ENCODE results near the gene SLC25A29. TPM values are rescaled to one million over a fixed set of nuclear protein-coding genes. Genes with fewer than 3 reads are reported as not detected.

The SLC25A29 gene
- polyA plus RNA-seq, 4 donors = 8.3 to 32.7 (median 14.8) TPM

DNA sequence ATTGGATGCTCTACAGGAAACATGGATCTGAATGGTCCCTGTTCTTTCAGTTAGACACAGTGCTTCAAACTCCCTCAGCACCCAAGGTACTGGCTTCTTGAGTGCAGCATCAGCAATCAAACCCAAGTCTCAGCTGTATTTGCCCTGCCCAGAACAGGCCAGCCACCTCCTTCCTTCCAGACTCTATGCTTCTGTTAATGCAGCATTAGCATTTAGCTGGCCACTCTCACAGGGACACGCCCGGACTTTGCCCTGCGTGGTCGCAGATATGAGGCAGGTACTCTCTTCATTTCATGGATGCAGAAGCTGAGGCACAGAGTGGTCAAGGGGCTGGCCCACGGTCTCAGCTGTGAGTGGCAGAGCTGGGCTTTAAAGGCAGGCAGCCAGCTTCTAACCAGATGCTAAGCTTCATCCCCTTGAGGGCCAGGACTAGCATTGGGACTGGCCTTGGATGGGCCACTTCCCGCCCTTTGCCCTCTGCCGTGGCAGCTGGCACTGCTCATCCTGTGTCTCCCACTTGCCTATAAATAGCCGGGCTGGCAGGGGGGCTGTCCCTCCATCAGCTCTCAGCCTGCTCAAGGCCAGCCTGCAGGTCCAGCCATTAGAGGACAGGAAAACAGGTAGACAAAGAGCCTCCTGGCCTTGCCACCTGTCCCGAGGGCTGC, 15.4 kb upstream of the SLC25A29 start:
- Histone ChIP-seq H3K27ac (ENCODE audit: low read depth in 1 of 3, low read length in 2 of 3) (no peak overlapping the region), H3K27me3 (ENCODE audit: control insufficient read depth in 3 of 3, insufficient read depth in 3 of 3, low read length in 3 of 3) (no peaks in the 10 kb centered on the region), H3K36me3 (ENCODE audit: control insufficient read depth in 3 of 3, insufficient read depth in 2 of 3, low read depth in 1 of 3, low read length in 3 of 3) (no peaks in the 10 kb centered on the region), H3K4me1 (ENCODE audit: control insufficient read depth in 3 of 3, insufficient read depth in 2 of 3, low read depth in 1 of 3, low read length in 2 of 3) (peaks cover 0 to 15% (median 4%) of the 10 kb centered on the region in 3 donors), H3K4me3 (ENCODE audit: low read depth in 1 of 3, low read length in 3 of 3) (no peak overlapping the region), H3K9me3 (ENCODE audit: control insufficient read depth in 2 of 2, insufficient read depth in 1 of 2, low read depth in 1 of 2, low read length in 1 of 2) (no peaks in the 10 kb centered on the region)
- 35 to 68% (median 45%) methylated on average over 9 of the region's 9 CpGs for WGBS, 3 donors
- FAIRE-seq (no peak), DNase-seq (no peak)

DNA sequence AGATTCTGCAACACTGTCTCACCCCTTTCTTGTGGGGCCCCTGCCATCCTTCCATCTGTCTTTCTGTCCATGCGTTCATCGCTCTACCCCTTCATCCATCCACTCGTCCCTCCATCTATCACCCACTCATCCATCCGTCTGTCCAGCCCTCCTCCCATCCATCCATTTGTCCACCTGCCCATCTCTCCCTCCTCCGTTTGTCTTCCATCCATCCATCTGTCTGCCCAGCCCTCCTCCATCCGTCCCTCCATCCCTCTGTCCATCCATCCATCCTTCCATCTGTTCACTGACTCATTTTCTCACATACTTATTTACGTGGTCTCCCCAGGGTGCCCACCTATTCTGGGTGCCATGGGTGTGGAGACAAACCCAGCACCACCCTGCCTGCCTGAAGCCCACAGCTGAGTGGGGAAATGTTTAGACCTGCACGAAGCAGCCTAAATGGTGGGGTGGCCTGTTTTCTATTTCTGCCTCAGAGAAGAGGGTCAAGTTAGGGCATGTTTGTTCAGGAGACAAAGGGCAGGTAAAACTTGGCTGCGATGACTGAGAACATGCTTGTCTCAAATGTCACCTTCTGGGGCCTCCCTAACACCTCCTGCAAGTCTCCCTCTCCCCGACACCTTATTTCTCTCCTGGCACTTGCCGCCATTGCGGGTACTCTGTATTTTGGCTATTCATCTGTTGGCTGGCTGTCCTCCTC, 14.1 kb upstream of the SLC25A29 start:
- Histone ChIP-seq H3K27ac (ENCODE audit: low read depth in 1 of 3, low read length in 2 of 3) (no peak overlapping the region), H3K36me3 (ENCODE audit: control insufficient read depth in 3 of 3, insufficient read depth in 2 of 3, low read depth in 1 of 3, low read length in 3 of 3) (no peaks in the 10 kb centered on the region), H3K9me3 (ENCODE audit: control insufficient read depth in 2 of 2, insufficient read depth in 1 of 2, low read depth in 1 of 2, low read length in 1 of 2) (no peaks in the 10 kb centered on the region), H3K27me3 (ENCODE audit: control insufficient read depth in 3 of 3, insufficient read depth in 3 of 3, low read length in 3 of 3) (no peaks in the 10 kb centered on the region), H3K4me1 (ENCODE audit: control insufficient read depth in 3 of 3, insufficient read depth in 2 of 3, low read depth in 1 of 3, low read length in 2 of 3) (peaks cover 0 to 11% (median 0%) of the 10 kb centered on the region in 3 donors), H3K4me3 (ENCODE audit: low read depth in 1 of 3, low read length in 3 of 3) (no peak overlapping the region)
- DNase-seq (no peak), FAIRE-seq (no peak)
- WGBS, 3 donors = 63 to 81% (median 75%) methylated on average over 12 of the region's 12 CpGs

DNA sequence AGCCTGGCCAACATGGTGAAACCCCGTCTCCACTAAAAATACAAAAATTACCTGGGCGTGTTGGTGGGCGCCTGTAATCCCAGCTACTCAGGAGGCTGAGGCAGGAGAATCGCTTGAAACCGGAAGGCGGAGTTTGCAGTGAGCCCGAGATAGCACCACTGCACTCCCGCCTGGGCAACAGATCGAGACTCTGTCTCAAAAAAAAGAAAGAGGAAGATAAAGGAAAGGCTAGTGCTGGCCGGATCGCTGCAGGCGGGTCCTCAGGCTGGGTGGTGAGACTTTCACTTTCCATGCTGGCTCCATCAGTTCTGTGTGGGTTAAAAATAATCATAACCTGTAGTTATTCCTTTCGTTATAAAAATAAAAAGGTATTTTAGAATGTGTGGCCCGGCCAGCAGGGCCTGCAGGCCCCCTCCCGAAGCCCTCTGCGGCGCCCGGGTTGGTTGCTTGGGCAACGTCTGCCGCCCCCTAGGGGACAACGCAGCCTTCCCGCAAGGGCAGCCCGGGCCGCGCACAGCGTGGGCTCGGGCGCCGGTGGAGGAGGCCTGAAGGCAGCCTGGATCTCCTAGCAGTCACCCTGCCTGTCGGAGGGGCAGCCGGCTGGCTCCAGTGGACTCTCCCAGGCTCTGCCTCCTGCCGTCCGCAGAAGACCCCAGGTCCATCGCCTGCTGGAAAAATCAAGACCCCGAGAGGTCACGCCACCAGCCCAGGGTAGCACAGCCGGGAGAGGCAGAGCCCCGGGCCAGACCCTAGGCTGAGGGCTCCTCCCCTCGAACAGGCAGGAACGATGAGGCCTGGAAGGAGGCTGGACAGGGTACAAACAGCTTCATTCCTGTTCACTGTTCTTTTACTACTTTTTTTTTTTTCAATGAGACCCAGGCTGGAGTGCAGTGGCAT, 11.9 kb upstream of the SLC25A29 start:
- Histone ChIP-seq H3K27ac (ENCODE audit: low read depth in 1 of 3, low read length in 2 of 3) (no peak overlapping the region), H3K36me3 (ENCODE audit: control insufficient read depth in 3 of 3, insufficient read depth in 2 of 3, low read depth in 1 of 3, low read length in 3 of 3) (no peaks in the 10 kb centered on the region), H3K4me3 (ENCODE audit: low read depth in 1 of 3, low read length in 3 of 3) (peak overlapping the region in 1 of 3 donors; percentile 25), H3K4me1 (ENCODE audit: control insufficient read depth in 3 of 3, insufficient read depth in 2 of 3, low read depth in 1 of 3, low read length in 2 of 3) (peaks cover 0 to 5% (median 0%) of the 10 kb centered on the region in 3 donors), H3K9me3 (ENCODE audit: control insufficient read depth in 2 of 2, insufficient read depth in 1 of 2, low read depth in 1 of 2, low read length in 1 of 2) (no peaks in the 10 kb centered on the region), H3K27me3 (ENCODE audit: control insufficient read depth in 3 of 3, insufficient read depth in 3 of 3, low read length in 3 of 3) (peaks cover 0 to 2% (median 0%) of the 10 kb centered on the region in 3 donors)
- peak; percentile 45 to 64 for DNase-seq
- no peak for FAIRE-seq
- 28 to 44% (median 33%) methylated on average over 31 to 40 of the region's 40 CpGs for WGBS, 3 donors

DNA sequence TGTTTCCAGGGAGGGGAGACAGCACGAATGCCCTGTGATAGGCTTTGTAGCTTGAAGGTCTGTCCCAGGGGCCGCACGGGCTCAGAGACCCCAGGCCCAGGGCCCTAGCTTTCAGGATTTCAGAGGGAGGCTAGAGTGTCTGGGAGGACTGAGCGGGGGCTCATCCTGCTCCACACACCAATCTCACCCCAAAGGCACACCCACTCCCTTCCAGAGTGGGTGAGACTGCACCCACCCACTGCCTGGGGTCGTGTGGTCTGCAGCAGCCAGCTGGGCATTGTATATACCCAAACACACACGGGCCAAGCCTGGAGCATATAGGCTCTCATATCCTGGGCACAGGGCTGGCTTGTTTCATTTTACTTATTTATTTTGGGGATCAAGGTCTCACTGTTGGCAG, 11.1 kb upstream of the SLC25A29 start:
- 79 to 89% (median 83%) methylated on average over 5 to 6 of the region's 6 CpGs for WGBS, 3 donors
- no peak overlapping the region for H3K4me3 ChIP-seq (ENCODE audit: low read depth in 1 of 3, low read length in 3 of 3)
- no peaks in the 10 kb centered on the region for H3K36me3 ChIP-seq (ENCODE audit: control insufficient read depth in 3 of 3, insufficient read depth in 2 of 3, low read depth in 1 of 3, low read length in 3 of 3)

DNA sequence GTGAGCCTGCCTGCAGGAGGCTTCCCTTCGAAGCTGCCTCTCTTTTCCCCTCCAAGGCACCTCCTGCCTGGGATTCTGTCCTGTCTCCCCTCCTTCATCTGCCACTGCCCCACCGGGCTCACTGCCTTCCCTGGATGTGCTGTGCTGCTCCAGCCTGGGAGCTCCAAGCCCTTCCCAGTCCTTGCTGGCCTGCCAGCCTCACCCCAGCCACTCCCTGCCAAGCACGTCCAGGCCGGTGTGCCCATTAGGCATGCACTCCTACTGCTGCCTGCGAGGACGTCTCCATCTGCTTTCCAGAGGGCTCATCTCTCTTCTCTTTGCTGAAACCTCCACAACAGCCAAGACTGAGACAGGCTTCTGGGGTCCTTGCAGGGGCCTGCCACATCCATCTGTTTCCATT, 8.5 kb upstream of the SLC25A29 start:
- FAIRE-seq (no peak), DNase-seq (no peak)
- H3K27me3 ChIP-seq (ENCODE audit: control insufficient read depth in 3 of 3, insufficient read depth in 3 of 3, low read length in 3 of 3) = peaks cover 0 to 11% (median 0%) of the 10 kb centered on the region in 3 donors
- H3K36me3 ChIP-seq (ENCODE audit: control insufficient read depth in 3 of 3, insufficient read depth in 2 of 3, low read depth in 1 of 3, low read length in 3 of 3) = no peaks in the 10 kb centered on the region
- H3K4me3 ChIP-seq (ENCODE audit: low read depth in 1 of 3, low read length in 3 of 3) = no peak overlapping the region
- WGBS, 3 donors = 65 to 81% (median 78%) methylated on average over 6 of the region's 6 CpGs
- peaks cover 0 to 9% (median 0%) of the 10 kb centered on the region in 3 donors for H3K4me1 ChIP-seq (ENCODE audit: control insufficient read depth in 3 of 3, insufficient read depth in 2 of 3, low read depth in 1 of 3, low read length in 2 of 3)
- H3K27ac ChIP-seq (ENCODE audit: low read depth in 1 of 3, low read length in 2 of 3) = no peak overlapping the region
- H3K9me3 ChIP-seq (ENCODE audit: control insufficient read depth in 2 of 2, insufficient read depth in 1 of 2, low read depth in 1 of 2, low read length in 1 of 2) = no peaks in the 10 kb centered on the region

More for the DNA sequence above, 11.1 kb upstream of the SLC25A29 start:
- no peak overlapping the region for H3K27ac ChIP-seq (ENCODE audit: low read depth in 1 of 3, low read length in 2 of 3)
- H3K9me3 ChIP-seq (ENCODE audit: control insufficient read depth in 2 of 2, insufficient read depth in 1 of 2, low read depth in 1 of 2, low read length in 1 of 2) = no peaks in the 10 kb centered on the region
- H3K4me1 ChIP-seq (ENCODE audit: control insufficient read depth in 3 of 3, insufficient read depth in 2 of 3, low read depth in 1 of 3, low read length in 2 of 3) = peaks cover 0 to 9% (median 0%) of the 10 kb centered on the region in 3 donors
- DNase-seq = no peak
- peaks cover 0 to 8% (median 0%) of the 10 kb centered on the region in 3 donors for H3K27me3 ChIP-seq (ENCODE audit: control insufficient read depth in 3 of 3, insufficient read depth in 3 of 3, low read length in 3 of 3)
- no peak for FAIRE-seq

DNA sequence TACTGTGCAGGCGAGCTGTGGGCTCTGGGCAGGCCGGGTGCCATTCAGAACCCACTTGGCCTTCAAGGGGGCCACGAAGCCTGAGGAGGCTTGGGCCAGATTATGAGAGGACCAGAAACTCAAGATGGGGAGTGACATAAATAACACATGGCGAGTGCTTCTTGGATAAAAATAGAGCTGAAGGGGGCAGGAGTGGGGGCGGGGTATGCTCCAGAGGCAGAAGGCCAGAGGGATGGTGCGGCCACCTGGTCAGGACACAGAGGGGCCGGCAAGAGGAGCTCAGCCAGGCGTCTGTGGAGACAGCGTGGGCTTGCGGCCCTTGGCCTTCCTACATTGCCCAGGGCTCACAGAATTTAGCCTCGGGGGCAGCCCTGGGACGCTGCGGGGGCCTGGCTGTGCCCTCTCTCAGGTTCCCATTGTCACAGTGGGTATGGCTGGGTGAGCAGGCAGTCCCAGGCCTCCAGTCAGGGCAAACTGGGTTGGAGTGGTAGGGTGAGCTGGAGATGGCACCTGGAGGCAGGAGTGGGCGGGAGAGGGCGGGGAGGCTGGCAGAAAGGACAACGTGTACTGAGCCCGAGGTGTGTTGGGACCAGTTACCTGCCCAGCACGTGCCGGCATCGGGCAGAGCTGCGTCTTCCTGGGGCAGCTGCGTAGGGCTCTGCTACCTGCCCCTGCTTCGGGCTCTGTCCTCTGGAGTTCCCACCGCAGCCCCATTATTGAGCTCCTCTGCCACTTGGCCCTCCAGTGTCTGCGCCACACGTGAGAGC, 7.4 kb upstream of the SLC25A29 start:
- DNase-seq = peak in 1 of 2 donors; percentile 52
- H3K27me3 ChIP-seq (ENCODE audit: control insufficient read depth in 3 of 3, insufficient read depth in 3 of 3, low read length in 3 of 3) = peaks cover 0 to 11% (median 0%) of the 10 kb centered on the region in 3 donors
- no peak for FAIRE-seq
- H3K4me3 ChIP-seq (ENCODE audit: low read depth in 1 of 3, low read length in 3 of 3) = no peak overlapping the region
- no peaks in the 10 kb centered on the region for H3K9me3 ChIP-seq (ENCODE audit: control insufficient read depth in 2 of 2, insufficient read depth in 1 of 2, low read depth in 1 of 2, low read length in 1 of 2)
- H3K4me1 ChIP-seq (ENCODE audit: control insufficient read depth in 3 of 3, insufficient read depth in 2 of 3, low read depth in 1 of 3, low read length in 2 of 3) = peaks cover 0 to 9% (median 0%) of the 10 kb centered on the region in 3 donors
- no peaks in the 10 kb centered on the region for H3K36me3 ChIP-seq (ENCODE audit: control insufficient read depth in 3 of 3, insufficient read depth in 2 of 3, low read depth in 1 of 3, low read length in 3 of 3)
- no peak overlapping the region for H3K27ac ChIP-seq (ENCODE audit: low read depth in 1 of 3, low read length in 2 of 3)
- WGBS, 3 donors = 78 to 84% (median 80%) methylated on average over 22 to 26 of the region's 26 CpGs

DNA sequence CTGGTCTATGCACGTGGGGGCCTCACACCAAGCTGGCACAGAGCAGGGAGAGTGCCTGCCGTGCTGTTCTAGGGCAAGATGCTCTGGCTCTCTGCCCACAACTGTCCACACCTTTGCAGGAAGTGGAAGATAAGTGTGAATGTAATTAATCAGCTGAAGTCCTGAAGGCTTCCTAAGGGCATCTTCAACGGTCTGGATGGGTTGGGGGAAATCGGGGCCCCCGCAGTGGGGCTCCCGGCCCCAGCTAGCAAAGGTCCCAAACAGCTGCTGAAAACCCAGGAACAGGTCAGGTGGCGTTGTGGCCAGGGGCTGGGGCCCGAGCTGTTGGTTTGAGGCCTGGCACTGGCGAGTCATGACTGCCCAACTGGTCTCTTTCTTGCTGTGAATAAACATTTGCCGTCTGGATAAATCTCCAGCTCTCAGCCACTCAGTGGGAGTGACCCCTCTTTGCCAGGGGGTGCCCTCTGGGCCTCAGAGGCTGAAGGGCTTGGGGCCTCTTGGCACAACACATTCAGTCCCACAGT, 6.7 kb upstream of the SLC25A29 start:
- H3K36me3 ChIP-seq (ENCODE audit: control insufficient read depth in 3 of 3, insufficient read depth in 2 of 3, low read depth in 1 of 3, low read length in 3 of 3) = no peaks in the 10 kb centered on the region
- H3K27ac ChIP-seq (ENCODE audit: low read depth in 1 of 3, low read length in 2 of 3) = no peak overlapping the region
- no peak overlapping the region for H3K4me3 ChIP-seq (ENCODE audit: low read depth in 1 of 3, low read length in 3 of 3)
- DNase-seq (no peak), FAIRE-seq (no peak)
- peaks cover 0 to 5% (median 0%) of the 10 kb centered on the region in 3 donors for H3K4me1 ChIP-seq (ENCODE audit: control insufficient read depth in 3 of 3, insufficient read depth in 2 of 3, low read depth in 1 of 3, low read length in 2 of 3)
- H3K27me3 ChIP-seq (ENCODE audit: control insufficient read depth in 3 of 3, insufficient read depth in 3 of 3, low read length in 3 of 3) = peaks cover 0 to 11% (median 0%) of the 10 kb centered on the region in 3 donors
- H3K9me3 ChIP-seq (ENCODE audit: control insufficient read depth in 2 of 2, insufficient read depth in 1 of 2, low read depth in 1 of 2, low read length in 1 of 2) = no peaks in the 10 kb centered on the region
- 35 to 54% (median 46%) methylated on average over 10 of the region's 10 CpGs for WGBS, 3 donors

All from small intestine (tissue), 7 donors.